ENCODE measurements around the gene CA9.
A peak's percentile ranks its signal among the peaks of the same experiment; 100 is the strongest.
"Not testable (repeated sequence)": the region's sequence is repeated elsewhere in the genome, so short reads cannot be mapped to it uniquely, and the experiment has no call there.

Gene CA9
- 0 reads per million in 2 donors for total RNA-seq

DNA sequence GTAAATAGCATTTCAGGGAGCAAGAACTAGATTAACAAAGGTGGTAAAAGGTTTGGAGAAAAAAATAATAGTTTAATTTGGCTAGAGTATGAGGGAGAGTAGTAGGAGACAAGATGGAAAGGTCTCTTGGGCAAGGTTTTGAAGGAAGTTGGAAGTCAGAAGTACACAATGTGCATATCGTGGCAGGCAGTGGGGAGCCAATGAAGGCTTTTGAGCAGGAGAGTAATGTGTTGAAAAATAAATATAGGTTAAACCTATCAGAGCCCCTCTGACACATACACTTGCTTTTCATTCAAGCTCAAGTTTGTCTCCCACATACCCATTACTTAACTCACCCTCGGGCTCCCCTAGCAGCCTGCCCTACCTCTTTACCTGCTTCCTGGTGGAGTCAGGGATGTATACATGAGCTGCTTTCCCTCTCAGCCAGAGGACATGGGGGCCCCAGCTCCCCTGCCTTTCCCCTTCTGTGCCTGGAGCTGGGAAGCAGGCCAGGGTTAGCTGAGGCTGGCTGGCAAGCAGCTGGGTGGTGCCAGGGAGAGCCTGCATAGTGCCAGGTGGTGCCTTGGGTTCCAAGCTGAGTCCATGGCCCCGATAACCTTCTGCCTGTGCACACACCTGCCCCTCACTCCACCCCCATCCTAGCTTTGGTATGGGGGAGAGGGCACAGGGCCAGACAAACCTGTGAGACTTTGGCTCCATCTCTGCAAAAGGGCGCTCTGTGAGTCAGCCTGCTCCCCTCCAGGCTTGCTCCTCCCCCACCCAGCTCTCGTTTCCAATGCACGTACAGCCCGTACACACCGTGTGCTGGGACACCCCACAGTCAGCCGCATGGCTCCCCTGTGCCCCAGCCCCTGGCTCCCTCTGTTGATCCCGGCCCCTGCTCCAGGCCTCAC is at the start of gene CA9:
Gene CA9, plus strand, starts transcription at position 797 of the 893 bp plus-strand sequence. Its CDS starts 32 bp downstream, at position 829.
- no peak for DNase-seq

DNA sequence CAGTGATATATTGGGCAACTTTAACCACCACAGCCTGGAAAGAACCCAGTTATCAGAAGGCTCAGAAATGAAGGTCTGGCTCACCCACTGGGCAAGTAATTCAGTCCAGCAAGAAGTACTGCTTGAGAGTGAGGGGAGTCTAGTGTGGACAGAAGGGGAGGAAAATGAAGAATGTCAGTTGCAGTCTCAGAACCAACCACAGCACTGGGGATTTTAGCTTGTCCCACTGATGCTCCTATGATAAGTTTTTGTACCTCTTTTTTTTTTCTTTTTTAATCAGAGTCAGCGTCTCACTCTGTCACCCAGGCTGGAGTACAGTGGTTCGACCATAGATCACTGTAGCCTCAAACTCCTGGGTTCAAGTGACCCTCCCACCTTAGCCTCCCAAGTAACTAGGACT is 46.2 kb upstream of the CA9 start:
- no peak for DNase-seq

- no peak for DNase-seq
Measured at GRCh38 chr9:35628389-35628991, 45.2 kb upstream of the CA9 start.

- no peak for DNase-seq
Measured at GRCh38 chr9:35629597-35629996, 44.1 kb upstream of the CA9 start.

GRCh38 chr9:35635730-35636129 is 38.0 kb upstream of the CA9 start:
- no peak for DNase-seq

GRCh38 chr9:35636135-35636876 is 37.4 kb upstream of the CA9 start:
- no peak for DNase-seq

GRCh38 chr9:35636877-35637246 is 36.9 kb upstream of the CA9 start:
- DNase-seq, result not testable (repeated sequence)

DNA sequence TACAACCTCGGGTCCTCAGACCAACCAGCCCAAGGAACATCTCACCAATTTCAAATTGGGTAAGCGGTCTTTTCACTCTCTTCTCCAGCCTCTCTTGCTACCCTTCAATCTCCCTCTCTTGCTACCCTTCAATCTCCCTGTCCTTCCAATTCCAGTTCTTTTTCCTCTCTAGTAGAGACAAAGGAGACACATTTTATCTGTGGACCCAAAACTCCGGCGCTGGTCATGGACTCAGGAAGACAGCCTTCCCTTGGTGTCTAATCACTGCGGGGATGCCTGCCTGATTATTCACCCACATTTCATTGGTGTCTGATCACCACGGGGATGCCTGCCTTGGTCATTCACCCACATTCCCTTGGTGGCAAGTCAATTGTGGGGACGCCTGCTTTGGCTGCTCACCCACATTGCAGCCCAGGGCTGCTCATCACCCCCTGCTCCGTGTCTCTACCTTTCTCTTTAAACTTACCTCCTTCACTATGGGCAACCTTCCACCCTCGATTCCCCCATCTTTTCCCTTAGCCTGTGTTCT is 36.2 kb upstream of the CA9 start:
- DNase-seq, result not testable (repeated sequence)

DNA sequence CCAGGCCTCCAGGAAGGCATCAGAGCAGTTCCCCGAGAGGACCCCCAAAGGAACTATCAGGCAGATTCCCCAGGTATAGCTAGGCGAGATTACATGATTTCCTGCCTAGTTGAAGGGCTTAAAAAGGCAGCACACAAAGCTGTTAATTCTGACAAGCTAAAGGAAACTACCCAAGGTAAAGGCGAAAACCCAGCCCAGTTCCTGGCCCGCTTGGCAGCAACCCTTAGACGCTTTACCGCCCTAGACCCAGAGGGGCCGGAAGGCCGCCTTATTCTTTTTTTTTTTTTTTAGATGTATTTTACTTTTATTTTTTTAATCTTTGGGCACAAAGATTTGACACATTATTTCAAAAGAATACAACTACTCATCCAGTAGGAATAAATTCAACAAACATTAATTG is 35.0 kb upstream of the CA9 start:
- DNase-seq, result peak in 1 of 5 experiments; percentile 54

DNA sequence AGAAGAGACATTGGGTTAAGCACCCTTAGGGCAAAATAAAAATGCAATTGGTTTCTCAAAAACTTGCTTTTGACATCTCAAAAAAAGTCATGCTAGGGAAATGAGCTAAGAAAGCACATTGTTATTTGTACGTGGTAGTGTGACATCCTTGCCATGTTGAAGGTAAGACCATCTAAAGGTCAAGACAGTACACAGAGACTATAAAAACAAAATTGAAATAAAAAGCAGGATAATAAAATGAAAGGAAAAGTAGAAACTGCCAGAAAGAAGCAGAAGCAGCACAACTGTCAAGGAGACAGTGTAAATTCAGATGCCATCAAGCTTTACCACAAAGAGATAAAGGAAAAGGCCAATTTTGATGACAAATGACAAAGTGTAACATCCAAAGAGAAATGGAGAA is 34.5 kb upstream of the CA9 start:
- DNase-seq, result not testable (repeated sequence)

DNA sequence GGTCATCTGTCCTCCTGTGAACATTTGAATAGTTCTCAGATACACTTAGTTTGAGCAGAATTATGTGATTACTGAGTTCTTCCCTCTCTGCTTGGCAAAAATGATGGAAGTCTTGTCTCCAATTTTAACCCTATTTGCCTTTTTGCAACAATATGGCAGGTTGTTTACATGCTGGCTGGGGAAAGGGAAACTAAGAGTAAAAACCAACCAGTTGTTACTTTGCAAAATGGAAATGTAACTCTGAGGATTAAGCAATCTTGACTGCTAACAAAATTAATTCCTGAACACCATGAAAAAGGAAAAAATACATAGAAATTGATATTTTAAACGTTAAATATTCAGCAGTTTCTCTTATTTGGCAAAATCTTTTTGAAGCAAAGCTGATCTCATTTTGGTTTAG is 34.1 kb upstream of the CA9 start:
- DNase-seq, result no peak

DNA sequence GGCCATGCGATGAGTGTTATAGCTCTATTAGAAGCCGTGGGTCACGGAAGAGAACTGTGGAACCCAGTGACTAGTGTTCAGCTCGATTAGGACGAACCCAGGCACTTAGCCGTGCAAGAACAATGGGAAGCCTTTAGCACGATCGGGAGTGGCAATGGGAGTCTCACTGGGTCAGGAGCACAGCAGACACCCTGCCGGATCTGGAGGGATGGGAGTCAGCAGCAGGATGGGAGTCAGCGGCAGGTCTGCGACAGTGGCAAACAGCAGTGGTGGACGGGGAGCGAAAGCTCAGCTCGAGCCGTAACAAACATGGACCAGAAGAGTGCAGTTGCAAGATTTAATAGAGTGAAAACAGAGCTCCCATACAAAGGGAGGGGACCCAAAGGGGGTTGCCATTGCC is 33.3 kb upstream of the CA9 start:
- DNase-seq, result not testable (repeated sequence)

- not testable (repeated sequence) for DNase-seq
Measured at GRCh38 chr9:35641478-35641877, 32.2 kb upstream of the CA9 start.

- DNase-seq, result no peak
Measured at GRCh38 chr9:35643046-35643445, 30.7 kb upstream of the CA9 start.

- DNase-seq, result not testable (repeated sequence)
Measured at GRCh38 chr9:35645736-35646135, 28.0 kb upstream of the CA9 start.

GRCh38 chr9:35646153-35646532 is 27.6 kb upstream of the CA9 start:
- DNase-seq, result peak in 1 of 5 experiments; percentile 49

DNA sequence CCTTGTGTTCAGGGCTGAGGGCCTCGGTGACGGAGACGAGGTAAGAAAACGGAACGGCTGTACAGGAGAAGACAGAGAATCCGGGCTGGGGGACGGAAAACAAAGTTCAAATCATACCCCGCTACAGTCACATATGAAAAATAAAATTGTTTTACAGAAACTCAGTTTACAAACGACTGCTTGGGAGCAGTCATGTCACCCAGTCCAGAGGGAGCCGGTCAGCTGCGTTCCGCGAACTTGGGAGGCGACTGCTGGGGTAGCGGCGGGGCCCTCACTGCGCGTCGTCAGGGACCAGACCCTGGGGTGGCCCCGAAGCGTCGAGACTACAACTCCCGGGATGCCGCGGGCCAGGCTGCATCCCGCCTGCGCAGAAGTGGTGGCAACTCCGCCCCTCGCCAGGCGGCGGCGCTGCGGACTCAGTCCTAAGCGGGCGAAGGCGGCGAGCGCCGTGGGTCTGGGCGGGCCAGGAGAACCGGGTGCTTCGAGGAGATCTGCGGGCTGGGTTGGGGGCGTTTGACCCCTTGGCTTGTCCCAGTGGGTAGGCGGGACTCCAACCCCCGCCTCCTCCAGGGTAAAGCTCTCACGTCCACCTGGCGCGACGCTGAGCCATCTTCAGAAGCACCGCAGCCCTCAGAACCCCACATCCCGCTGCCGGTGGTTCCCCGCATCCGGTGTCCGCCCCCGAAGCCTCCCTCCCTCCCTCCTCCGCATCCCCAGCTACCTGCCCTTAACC is 27.0 kb upstream of the CA9 start:
- peak; percentile 85 to 96 (median 88) for DNase-seq

GRCh38 chr9:35649431-35650340 is 24.0 kb upstream of the CA9 start:
- peak in 2 of 5 experiments; percentile 40 to 79 for DNase-seq

DNA sequence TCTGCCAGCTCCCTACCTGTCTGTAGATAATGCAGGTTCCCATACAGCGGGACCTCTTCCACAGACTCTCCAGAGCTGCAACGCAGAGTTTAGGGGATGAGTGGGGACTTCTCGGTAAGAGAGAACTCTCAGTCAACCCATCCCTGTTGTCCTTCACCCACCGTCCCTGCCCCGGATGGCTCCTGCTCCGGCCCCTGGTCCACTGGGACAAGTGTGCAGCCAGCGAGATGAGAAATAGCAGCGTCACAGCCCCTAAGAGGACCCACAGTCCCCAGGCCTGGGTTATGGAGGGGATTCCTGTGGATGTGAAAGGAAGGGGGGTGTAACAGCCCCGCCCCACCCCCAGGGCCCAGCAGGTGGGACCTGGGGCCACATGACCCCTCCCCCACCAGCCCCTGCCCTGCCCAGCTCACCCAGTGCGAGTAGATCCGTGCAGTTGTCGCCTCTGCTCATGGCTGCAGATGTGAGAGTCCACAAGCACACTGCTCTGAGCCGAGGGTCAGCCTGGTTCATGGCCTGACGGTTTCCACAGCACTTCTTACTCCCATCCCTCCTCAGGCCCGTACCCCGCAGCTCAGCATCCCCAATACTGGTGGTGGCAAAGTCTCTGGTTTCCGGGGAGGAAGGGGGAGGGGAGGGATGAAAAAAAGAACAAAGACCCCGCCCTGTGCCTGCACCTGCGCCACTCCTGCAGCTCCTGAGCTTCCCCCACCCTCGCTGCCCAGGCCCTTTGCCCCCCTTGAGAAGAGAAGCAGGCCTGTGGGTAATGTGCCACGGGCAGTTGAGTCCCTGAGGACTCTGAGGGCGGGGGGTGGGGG is 23.2 kb upstream of the CA9 start, which contains the start of gene SIT1:
Gene SIT1, minus strand, starts transcription at position 591 of the 818 bp plus-strand sequence. Its CDS starts 78 bp downstream, at position 513.
- peak in 1 of 5 experiments; percentile 71 for DNase-seq
